HG02623 (cell line): ENCODE data around the gene MAL.
"Not testable (repeated sequence)": the region's sequence is repeated elsewhere in the genome, so short reads cannot be mapped to it uniquely, and the experiment has no call there.

Experiments
- ATAC-seq: cut with Tn5 transposase; IDR thresholded peaks from one replicate; pipeline ENCODE4 v1.9.1; 2021; ENCODE audit warnings: moderate library complexity; ENCODE audit not compliant: unreplicated experiment

Gene MAL

GRCh38 chr2:95032341-95032740 is 6.8 kb downstream of the MAL start:
- ATAC-seq, result no peak

- ATAC-seq, result no peak
Observed at GRCh38 chr2:95032868-95033603, 7.5 kb downstream of the MAL start.

GRCh38 chr2:95034221-95034620 is 8.7 kb downstream of the MAL start:
- no peak for ATAC-seq

GRCh38 chr2:95034818-95035217 is 9.3 kb downstream of the MAL start:
- no peak for ATAC-seq

- ATAC-seq, result no peak
Observed at GRCh38 chr2:95036596-95037383, 11.3 kb downstream of the MAL start.

GRCh38 chr2:95037384-95037839 is 11.9 kb downstream of the MAL start:
- no peak for ATAC-seq

- ATAC-seq, result not testable (repeated sequence)
Observed at GRCh38 chr2:95037841-95038585, 12.5 kb downstream of the MAL start.

- no peak for ATAC-seq
Observed at GRCh38 chr2:95038635-95039298, 13.3 kb downstream of the MAL start.

GRCh38 chr2:95039363-95039762 is 13.9 kb downstream of the MAL start:
- no peak for ATAC-seq

- ATAC-seq, result no peak
Observed at GRCh38 chr2:95039978-95040377, 14.5 kb downstream of the MAL start.

- no peak for ATAC-seq
Observed at GRCh38 chr2:95040426-95040825, 14.9 kb downstream of the MAL start.

GRCh38 chr2:95041060-95041823 is 15.7 kb downstream of the MAL start:
- ATAC-seq, result no peak

GRCh38 chr2:95041824-95042442 is 16.4 kb downstream of the MAL start:
- no peak for ATAC-seq

- no peak for ATAC-seq
Observed at GRCh38 chr2:95042472-95043271, 17.2 kb downstream of the MAL start.

- ATAC-seq, result no peak
Observed at GRCh38 chr2:95043300-95044093, 18.0 kb downstream of the MAL start.

GRCh38 chr2:95044601-95045000 is 19.1 kb downstream of the MAL start:
- no peak for ATAC-seq

GRCh38 chr2:95046371-95047112 is 21.0 kb downstream of the MAL start:
- ATAC-seq, result no peak
